SW 1271 (cell line): ENCODE data around the gene ATP2B1.
"Not testable (repeated sequence)": the region's sequence is repeated elsewhere in the genome, so short reads cannot be mapped to it uniquely, and the experiment has no call there.

ENCODE experiments used
- DNase-seq, 2 experiments: peaks; one replicate each; lab custom pipeline; 2025; lab: John Stamatoyannopoulos, UW

ATP2B1 gene

DNA sequence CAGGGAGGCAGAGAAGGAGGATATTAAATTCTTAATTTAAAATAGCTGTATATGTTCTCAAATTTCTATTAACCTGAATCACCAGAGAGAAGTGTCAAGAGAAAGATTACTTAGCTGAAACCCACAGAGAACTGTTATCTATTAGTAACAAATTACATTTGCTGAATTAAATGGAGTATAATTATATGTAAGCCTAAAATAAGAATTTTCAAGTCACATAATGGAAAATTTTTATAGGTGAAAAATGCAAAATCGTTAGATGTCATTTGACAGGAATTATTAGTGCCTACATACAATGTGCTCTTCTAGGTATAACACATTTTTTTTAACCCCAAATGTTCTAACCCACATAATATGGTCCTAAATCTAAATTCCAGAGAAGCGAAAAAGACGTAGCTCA, 4.1 kb upstream of the ATP2B1 start:
- no peak for DNase-seq

DNA sequence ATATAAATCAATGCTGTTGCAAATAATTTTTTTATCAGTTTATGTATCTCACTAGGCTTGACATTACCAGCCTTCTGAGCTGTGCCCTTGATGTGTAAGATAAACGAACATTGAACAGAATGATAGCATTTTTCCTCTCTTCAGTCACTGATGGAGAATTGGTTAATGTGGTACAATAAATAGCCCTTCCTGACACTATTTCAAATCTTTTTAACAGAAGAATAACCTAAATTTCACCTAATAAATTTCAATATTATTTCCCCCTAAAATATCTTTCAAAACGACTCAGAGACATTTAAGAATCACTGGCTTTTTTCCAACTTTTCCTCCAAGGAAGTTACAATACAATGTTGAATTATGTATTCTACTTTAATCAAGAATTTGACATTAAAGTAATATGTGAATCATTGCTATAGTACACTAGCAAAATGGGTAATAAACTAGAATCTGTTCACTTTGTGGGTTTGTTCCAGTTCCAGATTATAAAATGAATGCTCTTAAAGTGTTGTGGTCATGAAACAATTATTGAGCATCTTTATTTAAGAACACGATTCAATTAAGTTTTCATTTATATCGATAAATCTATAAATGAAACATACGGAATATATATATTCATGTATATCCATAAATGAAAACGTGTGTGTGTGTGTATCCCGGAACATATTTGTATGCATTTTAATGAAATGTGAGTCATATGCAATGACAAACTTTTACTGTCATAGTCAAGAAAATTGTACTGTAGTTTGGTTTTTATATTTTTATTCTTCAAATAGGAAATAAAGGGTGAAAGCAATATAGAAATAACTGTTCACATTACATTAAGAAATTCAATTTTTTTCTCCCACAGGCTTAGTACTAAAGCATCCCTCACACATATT, 2.5 kb upstream of the ATP2B1 start:
- no peak for DNase-seq

DNA sequence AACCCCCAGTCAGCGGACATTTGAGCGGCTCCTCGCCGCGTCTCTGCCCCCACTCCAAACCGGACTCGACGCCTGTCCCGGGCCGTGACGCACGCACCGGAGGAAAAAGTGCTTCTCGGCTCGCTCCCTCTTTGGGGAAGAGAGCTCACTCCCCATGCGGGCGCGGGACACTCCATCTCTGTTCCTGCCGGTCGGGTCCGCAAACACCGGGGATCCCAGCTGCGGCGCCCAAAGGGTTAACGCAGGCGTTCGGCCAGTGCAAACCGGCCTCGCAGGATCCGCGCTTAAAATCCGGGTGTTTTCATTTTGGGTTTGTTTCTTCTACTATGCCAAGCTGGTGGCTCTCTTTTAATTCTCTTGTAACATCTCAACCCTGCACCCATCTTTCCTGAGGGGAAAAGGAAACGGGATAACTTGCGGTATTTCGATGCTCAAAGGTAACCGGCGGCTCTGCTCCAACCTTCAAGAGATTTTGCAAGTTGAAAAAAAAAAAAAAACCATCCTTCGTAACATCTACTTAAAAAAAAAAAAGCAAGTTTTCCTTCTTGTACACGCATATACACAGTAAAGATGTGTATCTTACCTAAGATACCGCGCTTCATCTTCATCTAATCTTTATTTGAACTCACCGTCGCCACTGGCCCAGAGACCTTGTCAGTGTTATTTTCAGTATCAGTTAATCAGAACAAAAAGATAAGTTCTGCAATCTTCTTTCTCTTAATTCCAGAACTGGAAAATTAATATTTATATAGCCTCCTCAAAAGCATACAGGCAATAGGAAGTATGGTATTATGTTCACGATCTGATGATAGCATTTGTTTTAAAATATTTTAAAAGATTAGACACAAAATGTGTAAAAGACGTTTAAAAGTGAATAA, 1.6 kb upstream of the ATP2B1 start:
- DNase-seq = no peak

DNA sequence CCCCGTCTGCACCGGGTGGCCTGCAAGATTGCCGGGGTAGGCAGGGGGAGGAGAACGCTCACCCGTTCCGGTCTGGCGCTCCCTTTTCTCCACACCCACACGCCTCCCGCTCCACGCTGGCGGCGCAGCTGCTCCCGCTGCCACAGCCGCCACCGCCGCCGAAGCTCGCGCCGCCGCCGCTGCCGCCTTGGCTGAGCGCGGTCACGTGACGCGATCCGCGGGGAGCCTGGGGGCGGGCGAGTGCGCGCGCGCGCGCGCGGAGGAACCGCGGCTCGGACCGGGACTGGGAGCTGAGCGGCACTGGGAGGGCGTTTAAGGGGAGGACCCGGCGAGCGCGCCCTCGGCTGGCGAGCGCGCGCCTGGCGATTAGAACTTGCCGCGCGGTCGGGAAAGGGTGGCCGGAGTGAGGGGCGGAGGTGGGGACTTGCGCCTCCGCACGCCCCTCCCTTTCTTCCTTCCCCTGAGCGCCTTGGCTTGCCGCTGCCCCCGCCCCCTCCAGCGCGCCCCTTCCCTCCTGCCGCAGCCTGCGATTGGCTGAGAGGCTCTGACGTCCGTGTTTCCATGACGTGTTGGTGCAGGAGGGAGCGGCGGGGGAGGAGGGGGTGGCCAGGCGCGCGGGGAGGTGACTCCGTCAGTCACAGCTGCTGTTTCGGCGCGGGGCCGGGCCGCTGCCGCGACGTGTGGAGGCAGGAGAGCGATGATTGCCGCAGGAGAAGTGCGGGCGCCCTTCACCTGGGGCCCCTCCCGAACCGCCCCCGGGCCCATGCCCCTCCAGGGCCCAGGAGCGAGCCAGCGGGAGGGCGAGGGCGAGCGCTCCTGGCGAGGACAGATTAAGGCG, 738 bp upstream of the ATP2B1 start:
- peak; percentile 95 to 96 for DNase-seq

DNA sequence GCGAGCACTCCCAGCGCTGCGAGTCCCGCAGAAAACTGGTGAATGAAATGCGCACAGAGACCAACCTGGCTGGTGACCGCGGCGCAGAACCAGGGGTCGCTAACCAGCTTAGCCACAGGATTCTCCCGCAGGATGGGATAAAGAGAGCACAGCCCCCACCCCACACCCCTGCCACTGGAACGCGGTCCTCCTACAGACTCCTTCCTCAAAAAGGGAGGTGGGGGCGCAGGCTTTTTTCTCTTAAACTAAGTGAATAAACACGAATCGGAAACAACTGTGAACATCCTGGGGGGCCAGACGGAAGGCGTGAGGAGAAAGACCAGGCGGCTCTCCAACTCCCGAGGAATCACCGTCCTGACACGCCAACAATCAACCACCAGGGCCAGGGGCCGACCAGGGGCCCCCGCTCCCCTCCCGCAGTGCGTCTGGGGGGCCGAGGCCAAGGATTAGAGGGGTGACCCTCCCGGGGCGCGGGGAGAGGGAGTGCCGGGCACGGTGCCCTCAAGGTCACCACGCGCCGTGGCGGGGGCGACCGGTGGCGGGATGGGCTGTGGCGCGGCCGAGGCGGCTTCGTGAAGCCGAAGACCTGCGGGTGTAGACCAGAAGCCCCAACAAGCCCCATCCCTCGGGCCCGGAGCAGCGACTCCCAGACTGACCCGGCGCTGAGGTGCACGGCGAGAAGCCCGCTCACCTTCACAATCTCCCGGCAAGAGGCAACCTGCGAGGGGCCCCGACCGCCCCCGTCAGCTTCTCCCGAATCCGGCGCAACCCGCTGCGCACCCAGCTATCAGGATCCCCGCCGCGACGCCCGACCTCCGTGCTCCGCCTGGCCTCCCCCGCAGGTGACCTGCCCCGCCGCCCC, 704 bp downstream of the ATP2B1 start:
- no peak for DNase-seq

DNA sequence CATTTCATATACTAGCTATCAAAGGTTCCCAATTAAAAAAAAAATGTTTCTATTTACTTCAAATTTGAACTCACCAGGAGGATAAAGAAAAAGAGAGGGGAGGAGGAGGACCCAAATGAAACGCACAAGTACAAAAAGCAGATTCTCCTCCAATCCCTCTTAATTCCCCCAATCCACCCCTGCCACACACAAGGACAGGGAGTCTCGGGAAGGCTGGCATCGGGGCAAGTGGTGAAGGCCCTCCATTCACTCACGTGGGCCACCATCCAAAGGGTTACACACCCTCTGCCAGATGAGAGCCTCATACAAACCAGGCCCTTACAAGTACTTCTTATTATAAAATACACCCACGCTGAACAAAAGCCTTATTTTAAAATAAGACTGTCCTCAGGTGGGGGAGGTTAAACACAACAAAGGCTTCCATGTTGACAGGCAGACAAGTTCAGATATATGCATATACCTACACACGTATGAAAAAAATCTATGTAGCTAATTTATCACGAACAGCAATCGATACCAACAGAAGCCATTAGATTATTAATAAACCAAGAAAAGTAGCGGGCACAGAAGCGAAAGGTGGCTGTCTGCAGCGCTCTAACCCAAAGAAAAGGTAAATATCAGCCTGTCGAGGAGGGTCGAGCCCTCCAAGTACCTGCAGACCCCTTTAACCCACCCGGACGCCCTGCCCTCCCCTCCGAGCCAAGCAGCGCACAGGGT, 1.5 kb downstream of the ATP2B1 start:
- no peak for DNase-seq

DNA sequence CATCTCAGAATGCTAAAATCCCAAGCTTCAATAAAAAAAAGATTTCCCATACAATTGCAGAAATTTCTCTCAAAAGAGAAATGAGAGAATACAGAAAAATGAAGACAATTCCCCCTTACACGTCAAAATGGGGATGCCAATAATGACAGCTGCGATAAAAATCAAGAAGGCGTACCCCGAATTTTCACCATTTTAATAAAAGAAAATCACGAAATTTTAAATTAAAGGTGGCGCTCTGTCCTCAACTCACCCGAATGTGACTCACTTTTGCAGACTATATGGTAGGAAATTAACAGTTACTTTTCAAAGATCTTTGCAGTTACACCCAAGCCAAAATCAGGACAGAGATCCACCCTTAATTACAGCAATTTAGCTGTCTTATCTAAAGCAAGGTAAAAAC, 2.1 kb downstream of the ATP2B1 start:
- no peak for DNase-seq

DNA sequence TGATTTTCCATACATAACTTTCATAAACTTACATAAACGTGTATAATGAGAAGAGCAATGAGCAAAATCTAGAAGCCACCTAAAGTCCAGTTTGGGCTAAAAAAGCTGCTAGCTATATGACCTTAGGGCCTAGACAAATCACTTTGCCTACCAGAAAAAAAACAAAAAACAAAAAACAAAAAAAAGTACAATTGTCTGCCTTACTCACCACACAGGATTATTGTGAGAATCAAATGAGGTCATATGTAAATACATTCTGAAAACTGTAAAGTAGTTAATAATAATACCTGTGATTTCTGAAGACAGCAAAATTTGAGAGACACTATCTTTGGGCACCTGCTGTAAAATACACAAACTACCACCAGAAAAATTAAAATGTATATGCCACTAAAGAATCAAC, 4.2 kb downstream of the ATP2B1 start:
- DNase-seq = no peak

DNA sequence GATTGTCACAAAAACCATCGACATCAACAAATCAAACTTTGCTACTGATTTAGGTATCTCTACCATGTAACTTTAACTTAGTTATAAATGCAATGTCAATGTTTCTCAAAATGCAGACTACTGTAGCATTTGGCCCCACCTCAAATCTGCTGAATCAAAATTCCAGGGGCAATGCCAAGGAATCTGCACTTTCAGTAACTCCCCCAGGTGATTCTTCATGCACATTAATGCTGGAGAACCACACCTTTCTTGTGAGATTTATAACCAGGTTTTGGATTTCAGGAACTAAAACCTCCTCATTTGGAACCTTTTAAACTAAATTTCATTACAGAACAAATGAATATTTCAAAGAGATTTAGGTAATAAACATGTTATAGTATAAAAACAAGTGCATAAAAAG, 4.9 kb downstream of the ATP2B1 start:
- DNase-seq = no peak

DNA sequence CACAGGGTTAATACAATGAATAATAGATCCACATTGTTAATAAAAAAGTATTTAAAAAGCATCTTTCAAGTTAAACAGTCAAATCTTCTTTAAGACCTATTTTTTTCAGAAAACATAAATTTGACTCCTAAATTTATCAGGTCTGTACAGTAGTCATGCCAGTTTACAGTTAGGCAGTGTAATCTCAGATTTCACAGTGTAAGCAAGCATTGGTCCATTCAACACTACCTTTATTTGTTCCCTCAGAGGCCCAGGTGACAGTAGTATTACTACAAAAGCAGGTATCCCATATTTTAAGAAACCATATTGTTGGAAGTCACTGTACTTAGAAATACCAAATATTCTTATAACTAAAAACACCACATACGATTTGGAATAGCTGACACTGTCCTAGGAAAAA, 6.1 kb downstream of the ATP2B1 start:
- no peak for DNase-seq

DNA sequence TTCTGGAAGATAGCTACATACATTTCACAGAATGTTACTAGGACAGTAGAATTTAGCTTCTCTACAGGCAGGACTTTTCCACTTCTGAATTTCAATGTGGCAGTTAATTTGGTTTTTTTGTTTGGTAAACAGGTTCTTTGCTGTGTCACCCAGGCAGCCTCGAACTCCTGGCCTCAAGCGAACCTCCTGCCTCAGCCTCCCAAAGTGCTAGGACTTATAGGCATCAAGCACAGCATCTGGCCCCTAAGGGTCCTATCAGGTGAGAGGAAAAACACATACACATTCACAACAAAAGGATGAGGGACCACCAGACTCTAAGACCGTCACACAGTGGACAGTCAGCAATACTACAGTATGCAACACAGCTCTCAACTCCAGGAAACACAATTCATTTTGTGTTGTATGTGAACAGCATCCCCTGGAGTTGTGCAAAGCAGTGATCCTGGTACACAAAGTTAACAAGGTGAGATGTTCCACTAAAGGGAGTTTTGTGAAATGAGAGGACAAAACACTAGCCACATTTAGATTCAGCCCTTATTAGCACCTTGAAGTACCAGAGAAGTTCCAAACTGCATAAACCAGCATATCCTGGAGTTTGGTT, 6.9 kb downstream of the ATP2B1 start:
- DNase-seq = no peak

DNA sequence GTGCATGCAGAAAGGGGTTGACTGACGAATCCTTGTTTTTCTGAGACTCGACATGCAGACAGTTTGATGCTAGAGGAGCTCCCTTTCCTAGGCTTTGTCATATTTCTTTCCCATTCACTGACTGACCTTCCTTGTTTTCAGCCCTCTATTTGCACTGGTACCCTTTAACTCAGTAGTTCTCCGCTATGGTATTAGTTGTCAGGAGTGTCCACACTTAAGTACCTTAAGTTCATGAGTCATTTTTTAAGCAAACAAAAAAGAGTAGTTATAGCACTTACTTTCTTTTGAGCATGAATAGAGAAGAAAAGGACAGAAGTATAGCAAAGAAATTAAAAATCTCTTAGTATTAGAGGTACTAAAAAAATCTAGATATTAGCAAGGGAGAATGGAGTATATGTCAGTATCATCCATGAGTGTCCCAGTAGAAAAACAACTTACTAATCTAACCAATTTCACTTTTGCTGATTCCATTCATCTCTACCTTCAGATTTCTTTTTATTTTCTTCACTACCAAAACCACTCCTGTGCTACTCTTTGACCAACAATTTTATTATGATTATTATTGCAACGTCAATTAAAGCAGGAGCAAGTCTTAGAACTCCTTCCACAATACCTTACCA, 8.3 kb downstream of the ATP2B1 start:
- DNase-seq = no peak

DNA sequence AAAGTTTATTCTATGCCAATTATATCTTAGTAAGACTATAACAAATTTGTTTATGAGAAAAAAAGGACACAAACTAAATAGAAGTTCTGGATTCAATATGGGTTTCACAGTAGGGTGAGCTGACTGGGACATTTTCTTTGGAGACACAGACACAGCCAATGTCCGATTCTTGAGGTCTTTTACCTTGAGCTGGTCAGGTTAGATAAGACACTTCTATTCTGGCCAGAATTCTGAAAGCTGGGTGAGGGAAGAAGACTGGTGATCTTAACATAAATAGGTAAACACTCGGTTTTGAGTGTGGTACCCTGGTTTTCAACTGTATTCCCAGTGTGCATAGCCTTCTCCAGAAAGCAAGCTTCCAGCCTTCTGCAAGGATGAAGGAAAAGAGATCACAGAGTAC, 10.0 kb downstream of the ATP2B1 start:
- no peak for DNase-seq

DNA sequence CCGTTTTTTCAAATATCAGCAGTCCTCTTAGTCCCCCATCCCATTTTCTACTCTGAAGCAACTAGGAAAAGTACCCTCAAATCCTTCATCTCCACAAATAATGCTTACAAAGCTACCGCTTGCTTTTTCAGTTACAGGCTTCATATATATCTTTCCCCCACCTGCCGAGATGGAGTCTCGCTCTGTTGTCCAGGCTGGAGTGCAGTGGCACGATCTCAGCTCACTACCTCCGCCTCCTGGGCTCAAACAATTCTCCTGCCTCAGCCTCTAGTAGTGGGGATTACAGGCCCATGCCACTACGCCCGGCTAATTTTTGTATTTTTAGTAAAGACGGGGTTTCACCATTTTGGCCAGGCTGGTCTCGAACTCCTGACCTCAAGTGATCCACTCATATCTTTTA, 10.9 kb downstream of the ATP2B1 start:
- not testable (repeated sequence) for DNase-seq

DNA sequence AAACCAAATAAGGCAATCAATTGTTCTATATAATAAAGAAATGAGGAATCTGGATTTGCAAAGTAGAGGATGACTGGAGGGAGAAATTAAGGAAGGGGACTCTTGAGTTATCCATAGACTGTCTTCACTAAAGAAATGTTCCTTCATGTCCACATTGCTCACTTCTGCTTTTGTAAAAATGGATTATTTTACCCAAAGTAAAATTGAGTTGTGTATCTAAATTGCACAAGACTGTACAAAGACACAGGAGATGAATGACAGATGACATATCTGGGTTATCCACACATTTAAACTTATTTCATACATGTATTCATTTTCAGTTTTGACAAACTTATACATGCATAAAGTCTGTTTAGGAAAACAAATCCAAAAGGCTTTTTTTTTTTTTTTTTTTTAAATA, 11.3 kb downstream of the ATP2B1 start:
- no peak for DNase-seq

DNA sequence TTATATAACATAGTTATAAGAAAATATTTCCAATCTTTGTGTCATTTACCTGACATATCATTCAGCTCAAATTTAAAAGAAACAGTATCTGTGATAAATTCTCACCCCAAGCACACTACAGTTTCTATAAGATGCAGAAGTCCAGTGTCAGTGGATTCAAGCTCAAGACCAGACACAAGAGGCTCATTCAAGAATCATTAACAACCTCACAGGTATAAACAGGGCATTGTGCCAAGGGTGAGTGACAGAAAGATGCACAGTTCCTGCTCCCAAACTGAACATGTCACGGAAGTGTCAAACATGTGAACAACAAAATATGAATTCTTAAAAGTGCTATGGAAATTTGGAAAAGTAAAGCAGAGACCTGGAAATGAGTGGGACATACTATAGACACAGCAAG, 12.8 kb downstream of the ATP2B1 start:
- DNase-seq = no peak

DNA sequence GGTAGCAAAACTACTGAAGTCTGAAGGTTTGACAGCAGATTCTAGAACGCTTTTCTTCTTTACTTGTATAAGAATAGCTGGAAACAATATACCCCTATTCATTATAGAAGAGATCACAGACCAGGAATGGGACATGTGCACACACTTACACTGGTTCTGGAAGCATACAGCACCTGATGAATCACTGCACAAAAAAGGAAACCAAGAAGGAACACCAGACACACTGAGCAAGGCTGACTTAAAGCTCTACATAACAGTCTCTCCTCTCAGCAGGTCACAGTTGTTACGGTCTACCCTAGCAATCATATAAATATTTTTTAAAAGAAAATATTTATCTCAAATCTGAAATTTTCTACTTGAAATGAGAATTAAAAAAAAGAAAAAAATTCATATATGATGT, 13.5 kb downstream of the ATP2B1 start:
- DNase-seq = no peak

DNA sequence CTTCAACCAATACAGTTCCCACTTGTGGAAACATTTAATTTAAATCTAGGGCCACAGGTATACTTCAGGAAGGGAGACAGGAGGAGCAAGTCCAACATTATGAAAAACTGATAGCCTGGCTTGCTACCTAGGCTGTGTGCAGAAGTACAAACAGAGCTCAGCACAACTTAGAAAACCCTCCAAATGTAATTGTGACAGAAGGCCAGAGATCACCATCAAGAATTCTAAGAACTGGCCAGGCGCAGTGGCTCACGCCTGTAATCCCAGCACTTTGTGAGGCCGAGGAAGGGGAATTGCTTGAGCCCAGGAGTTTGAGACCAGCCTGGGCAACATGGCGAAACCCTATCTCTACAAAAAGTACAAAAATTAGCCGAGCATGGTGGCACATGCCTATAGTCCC, 14.1 kb downstream of the ATP2B1 start:
- no peak for DNase-seq

DNA sequence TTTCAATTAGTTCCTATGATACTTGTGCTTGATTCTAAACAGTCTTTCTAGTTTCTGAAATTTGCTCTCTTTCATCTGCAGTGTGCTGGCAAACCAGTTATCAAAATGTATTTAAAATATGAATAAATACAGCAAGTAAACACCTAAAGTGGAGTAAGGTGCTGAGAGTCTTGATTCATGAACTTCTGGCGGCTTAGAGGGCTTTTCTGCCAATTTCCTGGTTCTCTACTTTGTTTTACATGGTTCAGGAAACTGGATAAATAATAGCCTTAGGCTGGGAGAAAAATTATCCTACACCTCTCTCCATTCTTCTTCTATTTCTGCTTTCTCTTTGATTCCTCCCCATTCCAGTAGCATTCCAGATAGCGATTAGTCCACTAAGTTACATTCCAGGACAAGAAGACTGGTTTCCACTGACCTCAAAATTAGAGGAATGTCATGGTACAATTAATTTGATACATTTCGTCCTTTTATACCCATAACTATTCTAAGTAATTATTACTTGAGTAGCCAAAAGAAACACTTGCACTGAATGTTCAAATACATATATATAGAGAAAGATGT, 14.9 kb downstream of the ATP2B1 start:
- DNase-seq = no peak
